Trophoblast cell (in vitro differentiated cells and primary cell): ENCODE data around the gene NT5C1B.

Experiments
- DNase-seq, 2 donors: peaks; one replicate each; pipeline ENCODE4 v3.0.0-alpha.2; 2016
- H2AFZ ChIP-seq: 2 replicates; pipeline ENCODE4 v1.6.1; 2013; ENCODE audit warnings: low read length, moderate library complexity, mild to moderate bottlenecking; ENCODE audit not compliant: insufficient read depth, poor library complexity
- H2AK5ac ChIP-seq: 2 replicates; pipeline ENCODE4 v1.6.1; 2013; ENCODE audit warnings: mild to moderate bottlenecking, low read length
- H2BK120ac ChIP-seq: 2 replicates; pipeline ENCODE4 v1.6.1; 2013; ENCODE audit warnings: low read length, mild to moderate bottlenecking, moderate library complexity; ENCODE audit not compliant: insufficient read depth, poor library complexity
- H2BK12ac ChIP-seq: 2 replicates; pipeline ENCODE4 v1.6.1; 2013; ENCODE audit warnings: mild to moderate bottlenecking, low read length, moderate library complexity
- H2BK5ac ChIP-seq: 2 replicates; pipeline ENCODE4 v1.6.1; 2013; ENCODE audit warnings: low read length, low read depth, moderate library complexity, mild to moderate bottlenecking; ENCODE audit not compliant: poor library complexity
- H3K14ac ChIP-seq: 2 replicates; pipeline ENCODE4 v1.6.1; 2013; ENCODE audit warnings: mild to moderate bottlenecking, low read length
- H3K18ac ChIP-seq: 2 replicates; pipeline ENCODE4 v1.6.1; 2013; ENCODE audit warnings: mild to moderate bottlenecking, low read length
- H3K23ac ChIP-seq: 2 replicates; pipeline ENCODE4 v1.6.1; 2013; ENCODE audit warnings: low read length
- H3K27ac ChIP-seq: 2 replicates; pipeline ENCODE4 v1.5.1; 2013; ENCODE audit warnings: low read depth, mild to moderate bottlenecking, inconsistent platforms, low read length, moderate library complexity
- H3K27me3 ChIP-seq: 2 replicates; pipeline ENCODE4 v1.6.1; 2013; ENCODE audit warnings: inconsistent platforms, mild to moderate bottlenecking, low read length, moderate library complexity; ENCODE audit not compliant: insufficient read depth
- H3K36me3 ChIP-seq, 2 experiments: 1 replicate in 1 of 2; 2 replicates in 1 of 2; pipeline ENCODE4 v1.6.1; 2013; ENCODE audit warnings: low read length in 2 of 2, mild to moderate bottlenecking in 2 of 2, moderate library complexity in 1 of 2; ENCODE audit not compliant: insufficient read depth in 2 of 2, control insufficient read depth in 1 of 2
- H3K4ac ChIP-seq: 2 replicates; pipeline ENCODE4 v1.6.1; 2013; ENCODE audit warnings: low read depth, mild to moderate bottlenecking, low read length, moderate library complexity
- H3K4me1 ChIP-seq, 2 experiments: 1 replicate in 1 of 2; 2 replicates in 1 of 2; pipeline ENCODE4 v1.6.1; 2013; ENCODE audit warnings: low read length in 2 of 2, mild to moderate bottlenecking in 2 of 2, moderate library complexity in 1 of 2; ENCODE audit not compliant: insufficient read depth in 2 of 2, control insufficient read depth in 1 of 2
- H3K4me2 ChIP-seq: 2 replicates; pipeline ENCODE4 v1.6.1; 2013; ENCODE audit warnings: inconsistent platforms, mild to moderate bottlenecking, low read length, moderate library complexity
- H3K4me3 ChIP-seq: 2 replicates; pipeline ENCODE4 v1.5.1; 2013; ENCODE audit warnings: mild to moderate bottlenecking, low read depth, low read length, inconsistent platforms
- H3K79me1 ChIP-seq: one replicate; pipeline ENCODE4 v1.6.1; 2013; ENCODE audit warnings: low read length
- H3K79me2 ChIP-seq: 2 replicates; pipeline ENCODE4 v1.6.1; 2013; ENCODE audit warnings: low read length, mild to moderate bottlenecking; ENCODE audit not compliant: control insufficient read depth, insufficient read depth, poor library complexity
- H3K9ac ChIP-seq: 2 replicates; pipeline ENCODE4 v1.6.1; 2013; ENCODE audit warnings: mild to moderate bottlenecking, low read length
- H3K9me3 ChIP-seq: 2 replicates; pipeline ENCODE4 v1.6.1; 2013; ENCODE audit warnings: low read depth, mild to moderate bottlenecking, control low read depth, inconsistent platforms, low read length; ENCODE audit not compliant: insufficient read depth
- H4K12ac ChIP-seq: 2 replicates; pipeline ENCODE4 v1.6.1; 2013; ENCODE audit warnings: low read depth, mild to moderate bottlenecking, low read length, moderate library complexity
- H4K8ac ChIP-seq: 2 replicates; pipeline ENCODE4 v1.6.1; 2013; ENCODE audit warnings: low read depth, mild to moderate bottlenecking, low read length, moderate library complexity
- H4K91ac ChIP-seq: one replicate; pipeline ENCODE4 v1.6.1; 2013; ENCODE audit warnings: low read depth, mild to moderate bottlenecking, low read length, moderate library complexity
- WGBS: extraction: QIAGEN DNeasy Blood & Tissue Kit; methylation state at CpG from one replicate; pipeline ENCODE4 v1.1.7; 2013; ENCODE audit warnings: missing lambda C conversion rate; ENCODE audit not compliant: insufficient read length, insufficient coverage; ENCODE audit errors: extremely low coverage; 5-methylcytosine and 5-hydroxymethylcytosine counted together

NT5C1B gene

DNA sequence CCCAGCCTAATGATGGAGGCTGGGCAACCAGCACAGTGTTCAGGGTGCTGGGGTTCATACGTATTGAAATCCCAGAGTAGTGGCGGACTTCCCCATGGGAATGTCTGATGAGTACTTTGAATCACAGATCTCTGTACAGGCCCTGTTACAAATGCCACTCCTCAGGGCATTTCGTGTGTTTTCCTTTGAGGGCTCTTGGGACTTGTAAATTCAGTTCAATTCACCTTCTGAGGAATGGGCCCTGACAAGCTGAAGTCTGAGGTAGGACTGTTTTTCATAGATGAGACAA lies 28.6 kb downstream of the NT5C1B start:
- no peak overlapping the region for H2BK5ac ChIP-seq
- H3K9ac ChIP-seq: no peak overlapping the region
- H3K36me3 ChIP-seq: no peaks in the 10 kb centered on the region
- H3K9me3 ChIP-seq: no peaks in the 10 kb centered on the region
- peaks cover 0 to 6% of the 10 kb centered on the region in 2 experiments for H3K4me1 ChIP-seq
- H3K23ac ChIP-seq: no peak overlapping the region
- peaks cover 4% of the 10 kb centered on the region for H3K79me2 ChIP-seq
- no peak overlapping the region for H2BK12ac ChIP-seq
- H3K14ac ChIP-seq: no peak overlapping the region
- H3K27ac ChIP-seq: no peak overlapping the region
- H3K79me1 ChIP-seq: peaks cover 7% of the 10 kb centered on the region
- H3K4ac ChIP-seq: no peak overlapping the region
- H2AK5ac ChIP-seq: no peak overlapping the region
- no peak overlapping the region for H3K18ac ChIP-seq
- no peaks in the 10 kb centered on the region for H3K27me3 ChIP-seq
- H4K12ac ChIP-seq: peak overlapping the region; percentile 80
- no peak overlapping the region for H2BK120ac ChIP-seq
- peak overlapping the region; percentile 87 for H3K4me2 ChIP-seq
- H2AFZ ChIP-seq: peak overlapping the region; percentile 43
- H4K91ac ChIP-seq: peak overlapping the region; percentile 30
- no CpG with 5 or more reads among the region's 3 CpGs for WGBS
- peak overlapping the region; percentile 53 for H3K4me3 ChIP-seq
- peak overlapping the region; percentile 76 for H4K8ac ChIP-seq
- no peak for DNase-seq

DNA sequence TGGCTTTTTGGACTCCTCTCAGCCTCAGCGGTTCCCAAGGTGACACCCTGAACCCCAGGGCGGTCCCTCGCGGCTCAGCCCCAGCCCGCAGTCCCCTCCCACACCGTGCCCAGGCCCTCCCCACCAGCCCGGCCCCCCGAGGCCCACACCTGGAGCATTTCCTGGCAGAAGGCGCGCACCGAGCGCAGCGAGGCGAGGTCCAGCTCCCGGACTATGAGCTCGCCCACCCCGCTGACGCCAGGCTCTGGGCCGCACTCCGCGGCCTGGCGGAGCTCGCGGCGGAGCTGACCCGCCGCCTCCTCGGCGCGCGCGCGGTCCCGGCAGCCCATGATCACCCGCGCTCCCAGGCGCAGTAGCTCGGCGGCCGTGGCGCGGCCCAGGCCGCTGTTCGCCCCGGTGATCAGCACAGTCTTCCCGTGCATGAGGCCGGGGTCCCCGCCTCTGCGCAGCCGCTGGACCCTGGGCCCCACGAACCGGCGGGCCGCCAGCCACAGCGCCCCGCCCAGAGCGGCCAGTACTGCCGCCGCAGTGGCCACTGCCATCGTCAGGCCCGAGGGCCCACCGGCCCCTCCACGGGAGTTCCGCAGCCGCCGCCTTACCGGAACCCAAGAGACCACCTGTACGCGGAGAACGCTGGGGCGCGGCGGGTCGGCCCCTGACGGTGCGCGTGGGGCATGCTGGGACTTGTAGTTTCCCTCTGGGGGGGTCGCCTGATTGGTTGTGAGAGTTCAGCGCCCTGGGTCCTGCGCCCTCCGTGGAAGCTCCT lies 29.2 kb downstream of the NT5C1B start, which contains the start of gene RDH14:
Gene RDH14 (minus strand): TSS at position 623 of the 766 bp plus-strand sequence. CDS start 81 bp downstream, at position 542.
- no peaks in the 10 kb centered on the region for H3K9me3 ChIP-seq
- peak within 1 kb of the TSS; percentile 31 for H2AK5ac ChIP-seq
- no peaks in the 10 kb centered on the region for H3K27me3 ChIP-seq
- peak; percentile 79 to 84 for DNase-seq
- H3K9ac ChIP-seq: peak within 1 kb of the TSS; percentile 97
- peak within 1 kb of the TSS; percentile 96 for H4K12ac ChIP-seq
- peak within 1 kb of the TSS; percentile 96 for H3K18ac ChIP-seq
- no peak within 1 kb of the TSS for H3K23ac ChIP-seq
- peak within 1 kb of the TSS; percentile 91 for H2BK120ac ChIP-seq
- H3K4me1 ChIP-seq: peaks cover 0 to 6% of the 10 kb centered on the region in 2 experiments
- H4K91ac ChIP-seq: peak within 1 kb of the TSS; percentile 97
- H3K4me2 ChIP-seq: peak within 1 kb of the TSS; percentile 87
- H2BK12ac ChIP-seq: no peak within 1 kb of the TSS
- WGBS: no CpG with 5 or more reads among the region's 81 CpGs
- H4K8ac ChIP-seq: peak within 1 kb of the TSS; percentile 100
- peak within 1 kb of the TSS; percentile 100 for H2AFZ ChIP-seq
- H2BK5ac ChIP-seq: peak within 1 kb of the TSS; percentile 79
- peak within 1 kb of the TSS; percentile 98 for H3K14ac ChIP-seq
- H3K4me3 ChIP-seq: peak within 1 kb of the TSS; percentile 92
- peaks cover 4% of the 10 kb centered on the region for H3K79me2 ChIP-seq
- H3K36me3 ChIP-seq: peaks cover 0 to 4% of the 10 kb centered on the region in 2 experiments
- peak within 1 kb of the TSS; percentile 87 for H3K4ac ChIP-seq
- peaks cover 7% of the 10 kb centered on the region for H3K79me1 ChIP-seq
- peak within 1 kb of the TSS; percentile 93 for H3K27ac ChIP-seq

GRCh38 chr2:18559531-18560030 lies 29.8 kb downstream of the NT5C1B start:
- peaks cover 4% of the 10 kb centered on the region for H3K79me2 ChIP-seq
- peak overlapping the region; percentile 93 for H3K27ac ChIP-seq
- H2AK5ac ChIP-seq: no peak overlapping the region
- no peak overlapping the region for H2BK12ac ChIP-seq
- H3K4me3 ChIP-seq: peak overlapping the region; percentile 92
- peak overlapping the region; percentile 100 for H4K8ac ChIP-seq
- H3K4me2 ChIP-seq: peak overlapping the region; percentile 87
- H3K79me1 ChIP-seq: peaks cover 7% of the 10 kb centered on the region
- H3K9ac ChIP-seq: peak overlapping the region; percentile 97
- peak overlapping the region; percentile 98 for H3K14ac ChIP-seq
- H4K91ac ChIP-seq: peak overlapping the region; percentile 97
- H2BK120ac ChIP-seq: peak overlapping the region; percentile 91
- H3K4me1 ChIP-seq: peaks cover 0 to 6% of the 10 kb centered on the region in 2 experiments
- H3K4ac ChIP-seq: peak overlapping the region; percentile 87
- no peaks in the 10 kb centered on the region for H3K27me3 ChIP-seq
- H3K18ac ChIP-seq: peak overlapping the region; percentile 96
- peaks cover 0 to 6% of the 10 kb centered on the region in 2 experiments for H3K36me3 ChIP-seq
- H2AFZ ChIP-seq: peak overlapping the region; percentile 100
- H3K9me3 ChIP-seq: no peaks in the 10 kb centered on the region
- peak overlapping the region; percentile 96 for H4K12ac ChIP-seq
- no CpG with 5 or more reads among the region's 11 CpGs for WGBS
- peak overlapping the region; percentile 79 for H2BK5ac ChIP-seq
- DNase-seq: no peak
- H3K23ac ChIP-seq: no peak overlapping the region

DNA sequence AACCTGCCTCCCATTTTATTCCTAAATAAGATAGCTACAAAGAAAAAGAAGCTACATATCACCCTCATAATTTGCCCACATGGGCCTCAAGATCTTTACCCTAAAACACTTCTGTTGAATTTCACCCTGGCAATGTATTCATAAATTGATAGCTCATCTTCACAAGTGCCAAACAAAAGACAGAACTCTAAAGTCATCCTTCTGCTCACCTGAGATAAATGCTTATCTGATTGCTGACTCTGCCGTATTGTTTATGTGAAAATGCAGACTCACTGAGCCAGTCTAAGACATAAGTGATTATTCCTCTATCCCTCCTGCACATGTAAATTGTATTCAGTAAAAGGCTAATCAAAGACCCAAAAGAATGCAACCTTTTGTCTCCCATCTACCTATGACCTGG lies 30.9 kb downstream of the NT5C1B start:
- Histone ChIP-seq H4K12ac (no peak overlapping the region), H3K4ac (no peak overlapping the region), H3K27ac (no peak overlapping the region), H3K4me3 (no peak overlapping the region), H2BK12ac (no peak overlapping the region), H4K91ac (no peak overlapping the region), H3K14ac (no peak overlapping the region), H3K9ac (no peak overlapping the region), H3K9me3 (no peaks in the 10 kb centered on the region), H2BK5ac (no peak overlapping the region), H3K4me1 (peaks cover 0 to 6% of the 10 kb centered on the region in 2 experiments), H2AK5ac (no peak overlapping the region), H3K23ac (no peak overlapping the region), H3K36me3 (peaks cover 0 to 6% of the 10 kb centered on the region in 2 experiments), H2BK120ac (no peak overlapping the region), H3K27me3 (no peaks in the 10 kb centered on the region), H3K79me2 (peaks cover 4% of the 10 kb centered on the region), H2AFZ (no peak overlapping the region), H3K4me2 (no peak overlapping the region), H3K18ac (no peak overlapping the region), H3K79me1 (peaks cover 7% of the 10 kb centered on the region), H4K8ac (no peak overlapping the region)
- no CpG with 5 or more reads among the region's 1 CpG for WGBS
- no peak for DNase-seq
